T-cell (primary cell): Measurements from ENCODE around the gene ANKIB1. TPM values are rescaled to one million over a fixed set of nuclear protein-coding genes. Genes with fewer than 3 reads are reported as not detected.

Experiments used
- ATAC-seq, 4 experiments: fragments of 200-7000 bp in 3 of 4; fragments of 150-1000 bp in 1 of 4; cut with Tn5 transposase; replicated peaks in 1 of 4; 1 replicate in 3 of 4; 2 replicates in 1 of 4; pipeline ENCODE4 v1.10.0; 2021; ENCODE audit warnings: moderate library complexity in 3 of 4, mild to moderate bottlenecking in 2 of 4, moderate number of reproducible peaks in 1 of 4
- CTCF ChIA-PET, 2 donors: fragments of 300-600 bp; sonication (Branson Sonifier 250); formaldehyde crosslinking; loops; one replicate each; lab custom pipeline; 2022; ENCODE audit warnings: antibody characterized with exemption in 2 of 2; lab: Charles Lee
- POLR2A ChIA-PET, 2 donors: fragments of 300-600 bp; sonication (Branson Sonifier 250); formaldehyde crosslinking; loops; one replicate each; lab custom pipeline; 2022; ENCODE audit warnings: antibody characterized with exemption in 2 of 2; lab: Charles Lee
- DNase-seq, 35 experiments: peaks; one replicate each; pipeline versions ENCODE4 v3.0.0 to v3.0.0-alpha.2; 2013 to 2023
- H3K27ac ChIP-seq: one replicate; pipeline ENCODE4 v1.5.1; 2013; ENCODE audit warnings: low read length
- H3K27me3 ChIP-seq, 2 experiments: replicated peaks in 1 of 2; 1 replicate in 1 of 2; 2 replicates in 1 of 2; pipeline versions ENCODE4 v1.6.1 to v1.7.0; 2013; ENCODE audit warnings: low read length in 1 of 2, mixed read lengths in 1 of 2; ENCODE audit not compliant: control insufficient read depth in 2 of 2, insufficient read depth in 2 of 2; ENCODE audit errors: extremely low read depth in 1 of 2
- H3K36me3 ChIP-seq, 2 donors: 1 replicate in 1 of 2; 2 replicates in 1 of 2; pipeline versions ENCODE4 v1.6.1 to v1.7.0; 2013; ENCODE audit warnings: low read length in 1 of 2; ENCODE audit not compliant: control insufficient read depth in 2 of 2, insufficient read depth in 1 of 2; ENCODE audit errors: extremely low read depth in 1 of 2
- H3K4me1 ChIP-seq, 2 experiments: 1 replicate in 1 of 2; 2 replicates in 1 of 2; pipeline versions ENCODE4 v1.6.1 to v1.7.0; 2013; ENCODE audit warnings: low read length in 2 of 2, mixed read lengths in 1 of 2; ENCODE audit not compliant: insufficient read depth in 2 of 2, control insufficient read depth in 1 of 2; ENCODE audit errors: extremely low read depth in 1 of 2
- H3K4me3 ChIP-seq, 2 donors: 1 replicate in 1 of 2; 2 replicates in 1 of 2; pipeline versions ENCODE4 v1.5.1 to v1.7.0; 2013; ENCODE audit warnings: mild to moderate bottlenecking in 2 of 2, low read length in 1 of 2, moderate library complexity in 1 of 2; ENCODE audit not compliant: control insufficient read depth in 1 of 2; ENCODE audit errors: extremely low read depth in 1 of 2
- H3K9me3 ChIP-seq: 2 replicates; pipeline ENCODE4 v1.7.0; 2013
- H3K27ac Mint-ChIP-seq, 2 donors: one replicate each; pipeline ENCODE4 v1.8.0; 2020 to 2021; ENCODE audit warnings: mild to moderate bottlenecking in 2 of 2, mixed read lengths in 2 of 2
- H3K27me3 Mint-ChIP-seq, 2 donors: one replicate each; pipeline ENCODE4 v1.8.0; 2021 to 2022; ENCODE audit warnings: mixed read lengths in 2 of 2
- H3K36me3 Mint-ChIP-seq: one replicate; pipeline ENCODE4 v1.8.0; 2021; ENCODE audit warnings: mixed read lengths
- H3K4me1 Mint-ChIP-seq, 3 donors: one replicate each; pipeline ENCODE4 v1.8.0; 2020 to 2022; ENCODE audit warnings: mixed read lengths in 3 of 3, mild to moderate bottlenecking in 1 of 3
- H3K4me3 Mint-ChIP-seq, 3 donors: one replicate each; pipeline ENCODE4 v1.8.0; 2020 to 2022; ENCODE audit warnings: mild to moderate bottlenecking in 3 of 3, mixed read lengths in 3 of 3, moderate library complexity in 3 of 3
- H3K9me3 Mint-ChIP-seq, 3 donors: one replicate each; pipeline ENCODE4 v1.8.0; 2020 to 2022; ENCODE audit warnings: mixed read lengths in 3 of 3
- WGBS: methylation state at CpG from one replicate; pipeline ENCODE4 v1.1.5; 2013; ENCODE audit warnings: missing lambda C conversion rate; ENCODE audit not compliant: insufficient coverage; 5-methylcytosine and 5-hydroxymethylcytosine counted together
- total RNA-seq, 35 experiments: library from RNA in 6 of 35; stranded (reverse) in 6 of 35; fragments of 120-200 nt in 1 of 35; gene quantifications; one replicate each; pipeline versions ENCODE4 v1.2.1 to v1.2.4 and lab custom pipeline; 2013 to 2026

The ANKIB1 gene
- total RNA-seq, 5 donors from 2014 or later (not counting 1 experiment from before 2014, with no cell fraction given) = 59.8 to 86.0 (median 62.5) TPM

- Mint-ChIP-seq H3K4me1 (no peaks in the 10 kb centered on the region), H3K36me3 (peaks cover 41% of the 10 kb centered on the region), H3K9me3 (no peaks in the 10 kb centered on the region), H3K27ac (no peak overlapping the region), H3K27me3 (no peaks in the 10 kb centered on the region), H3K4me3 (no peak overlapping the region)
- DNase-seq (no peak), ATAC-seq (no peak)
- POLR2A ChIA-PET = no interaction called here
- no peak overlapping the region for H3K4me3 ChIP-seq
- no peak overlapping the region for H3K27ac ChIP-seq
- H3K9me3 ChIP-seq = peaks cover 2% of the 10 kb centered on the region
- no CpG with 5 or more reads among the region's 2 CpGs for WGBS
- H3K4me1 ChIP-seq = no peaks in the 10 kb centered on the region
- H3K36me3 ChIP-seq = peaks cover 3 to 9% of the 10 kb centered on the region in 2 donors
- H3K27me3 ChIP-seq = no peaks in the 10 kb centered on the region
- CTCF ChIA-PET = interaction anchor here in 1 of 2 donors (0.5 kb wide), 1 partner anchor 11 kb away, joined by 4 read pairs; no protein-coding TSS in a partner anchor
These were observed 58.0 kb downstream of the ANKIB1 start for GRCh38 chr7:92303761-92304160.

- peaks cover 2% of the 10 kb centered on the region for H3K9me3 ChIP-seq
- POLR2A ChIA-PET = no interaction called here
- DNase-seq (no peak), ATAC-seq (no peak)
- Mint-ChIP-seq H3K27ac (no peak overlapping the region), H3K4me3 (no peak overlapping the region), H3K4me1 (no peaks in the 10 kb centered on the region), H3K36me3 (peaks cover 40% of the 10 kb centered on the region), H3K9me3 (no peaks in the 10 kb centered on the region), H3K27me3 (no peaks in the 10 kb centered on the region)
- no CpG with 5 or more reads among the region's 2 CpGs for WGBS
- CTCF ChIA-PET = no interaction called here
- no peak overlapping the region for H3K27ac ChIP-seq
- H3K27me3 ChIP-seq = no peaks in the 10 kb centered on the region
- peaks cover 3 to 9% of the 10 kb centered on the region in 2 donors for H3K36me3 ChIP-seq
- no peaks in the 10 kb centered on the region for H3K4me1 ChIP-seq
- no peak overlapping the region for H3K4me3 ChIP-seq
These were observed 58.7 kb downstream of the ANKIB1 start for GRCh38 chr7:92304406-92304893.

DNA sequence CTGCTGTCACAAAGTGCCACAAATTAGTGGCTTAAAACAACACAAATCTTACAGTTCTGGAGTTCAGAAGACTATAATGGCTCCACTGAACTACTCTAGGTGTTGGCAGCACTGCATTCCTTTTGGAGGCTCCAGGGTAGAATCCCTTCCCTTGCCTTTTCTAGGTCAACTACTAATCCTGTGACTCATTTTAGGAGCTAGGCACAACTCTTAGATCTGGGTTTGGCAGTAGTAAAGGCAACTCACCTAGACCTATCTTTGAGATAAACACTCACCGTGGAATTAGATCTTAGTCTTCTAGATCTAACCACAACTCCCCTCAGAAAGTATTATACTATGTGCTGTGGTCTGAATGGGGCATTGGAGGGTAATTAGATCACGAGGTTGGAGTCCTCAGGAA, 60.4 kb downstream of the ANKIB1 start:
- Mint-ChIP-seq H3K4me1 (no peaks in the 10 kb centered on the region), H3K27ac (no peak overlapping the region), H3K36me3 (peaks cover 32% of the 10 kb centered on the region), H3K27me3 (no peaks in the 10 kb centered on the region), H3K4me3 (no peak overlapping the region), H3K9me3 (no peaks in the 10 kb centered on the region)
- Histone ChIP-seq H3K4me3 (no peak overlapping the region), H3K9me3 (no peaks in the 10 kb centered on the region), H3K27ac (no peak overlapping the region), H3K27me3 (no peaks in the 10 kb centered on the region), H3K4me1 (no peaks in the 10 kb centered on the region), H3K36me3 (peaks cover 3 to 6% of the 10 kb centered on the region in 2 donors)
- no peak for ATAC-seq
- DNase-seq = no peak
- ChIA-PET CTCF (interaction anchor here in 1 of 2 donors (0.5 kb wide), 1 partner anchor 1502 kb away, joined by 4 read pairs; no protein-coding TSS in a partner anchor), POLR2A (no interaction called here)
- no CpG with 5 or more reads among the region's 2 CpGs for WGBS

DNA sequence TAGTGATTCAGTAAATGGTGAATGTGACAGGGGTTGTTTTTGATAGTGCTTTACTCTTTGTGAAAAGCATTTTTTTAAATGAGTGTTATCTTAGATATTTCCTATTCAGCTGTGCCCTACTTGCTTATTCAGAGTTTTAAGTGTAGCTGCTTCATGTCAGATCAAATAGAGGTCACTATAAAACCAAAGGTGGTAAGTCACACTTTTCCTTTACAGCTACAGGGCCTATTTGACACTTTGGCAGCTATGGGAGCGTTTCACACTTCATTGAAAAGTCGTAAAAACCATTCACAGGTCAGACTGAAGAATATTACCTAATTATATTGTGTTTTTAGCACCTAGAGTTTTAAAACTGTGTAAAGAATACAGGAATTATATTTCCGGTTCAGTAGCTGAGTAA, 67.3 kb downstream of the ANKIB1 start:
- H3K4me3 ChIP-seq = no peak overlapping the region
- Mint-ChIP-seq H3K27me3 (no peaks in the 10 kb centered on the region), H3K4me3 (no peak overlapping the region), H3K9me3 (no peaks in the 10 kb centered on the region), H3K4me1 (no peaks in the 10 kb centered on the region), H3K27ac (no peak overlapping the region), H3K36me3 (peaks cover 20% of the 10 kb centered on the region)
- H3K27ac ChIP-seq = no peak overlapping the region
- no peaks in the 10 kb centered on the region for H3K4me1 ChIP-seq
- H3K27me3 ChIP-seq = no peaks in the 10 kb centered on the region
- H3K9me3 ChIP-seq = no peaks in the 10 kb centered on the region
- ATAC-seq (no peak), DNase-seq (peak in 1 of 35 experiments; percentile 11)
- peaks cover 0 to 2% of the 10 kb centered on the region in 2 donors for H3K36me3 ChIP-seq
- POLR2A ChIA-PET = no interaction called here
- CTCF ChIA-PET = interaction anchor here in 1 of 2 donors (1.1 kb wide), 1 partner anchor 66 kb away, joined by 3 read pairs; no protein-coding TSS in a partner anchor
- WGBS = no CpG with 5 or more reads among the region's 3 CpGs

DNA sequence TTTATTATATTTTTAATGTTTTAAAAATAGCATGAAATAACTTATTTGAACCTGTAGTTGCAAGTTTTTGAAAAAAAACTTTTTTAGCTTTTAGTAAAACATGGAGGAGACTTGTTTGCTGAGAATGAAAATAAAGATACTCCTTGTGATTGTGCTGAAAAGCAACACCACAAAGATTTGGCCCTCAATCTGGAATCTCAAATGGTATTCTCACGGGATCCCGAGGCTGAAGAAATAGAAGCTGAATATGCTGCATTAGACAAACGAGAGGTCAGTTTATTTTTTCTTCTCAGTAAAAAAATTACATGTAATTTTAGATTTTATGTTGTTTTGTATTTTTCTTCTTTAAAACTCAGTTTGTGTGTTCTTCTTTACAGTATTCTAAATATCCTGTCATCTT, 73.5 kb downstream of the ANKIB1 start:
- Histone ChIP-seq H3K4me1 (no peaks in the 10 kb centered on the region), H3K4me3 (no peak overlapping the region), H3K36me3 (peaks cover 4 to 5% of the 10 kb centered on the region in 2 donors), H3K27ac (no peak overlapping the region), H3K9me3 (no peaks in the 10 kb centered on the region), H3K27me3 (no peaks in the 10 kb centered on the region)
- H3K4me3 Mint-ChIP-seq = no peak overlapping the region
- H3K4me1 Mint-ChIP-seq = no peaks in the 10 kb centered on the region
- no CpG with 5 or more reads among the region's 3 CpGs for WGBS
- no peak for ATAC-seq
- H3K27ac Mint-ChIP-seq = no peak overlapping the region
- peaks cover 17% of the 10 kb centered on the region for H3K36me3 Mint-ChIP-seq
- no peak for DNase-seq
- POLR2A ChIA-PET = no interaction called here
- H3K9me3 Mint-ChIP-seq = no peaks in the 10 kb centered on the region
- CTCF ChIA-PET = no interaction called here
- H3K27me3 Mint-ChIP-seq = no peaks in the 10 kb centered on the region

DNA sequence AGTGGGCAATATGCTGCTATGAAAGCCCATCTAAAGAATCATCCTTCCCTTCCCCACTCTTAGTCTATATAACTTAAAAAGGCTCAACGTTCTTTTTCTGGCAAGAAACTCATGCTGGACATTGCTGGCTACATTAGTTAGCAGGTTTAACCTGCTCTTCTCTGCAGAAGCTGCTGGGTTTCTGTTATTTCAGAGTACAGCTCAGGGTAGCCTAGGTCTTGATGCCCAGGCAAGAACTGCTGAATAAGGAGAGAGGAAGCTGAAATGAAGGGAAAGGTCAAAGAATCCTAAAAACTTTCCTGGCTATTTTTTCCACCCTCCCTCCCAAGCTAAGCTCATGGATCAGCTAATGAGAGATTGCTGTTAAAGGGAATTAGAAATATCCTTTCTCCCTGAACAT, 79.4 kb downstream of the ANKIB1 start:
- ChIA-PET CTCF (no interaction called here), POLR2A (no interaction called here)
- DNase-seq = no peak
- ATAC-seq = no peak
- Mint-ChIP-seq H3K27me3 (no peaks in the 10 kb centered on the region), H3K9me3 (no peaks in the 10 kb centered on the region), H3K4me1 (peaks cover 0 to 2% (median 0%) of the 10 kb centered on the region in 3 donors), H3K4me3 (no peak overlapping the region), H3K27ac (no peak overlapping the region), H3K36me3 (peaks cover 29% of the 10 kb centered on the region)
- H3K36me3 ChIP-seq = peaks cover 3 to 4% of the 10 kb centered on the region in 2 donors
- no peak overlapping the region for H3K4me3 ChIP-seq
- H3K27me3 ChIP-seq = no peaks in the 10 kb centered on the region
- H3K9me3 ChIP-seq = no peaks in the 10 kb centered on the region
- WGBS = no CpG with 5 or more reads among the region's 1 CpG
- no peak overlapping the region for H3K27ac ChIP-seq
- H3K4me1 ChIP-seq = no peaks in the 10 kb centered on the region
